PC-9 (cell line): ENCODE measurements around the gene GPR176. TPM values are rescaled to one million over a fixed set of nuclear protein-coding genes. Genes with fewer than 3 reads are reported as not detected.
A peak's percentile ranks its signal among the peaks of the same experiment; 100 is the strongest.

Source experiments
- BruUV-seq: library from RNA; stranded (reverse); fragments of 400-500 nt; replicated peaks from 2 replicates; lab custom pipeline; 2021; lab: Mats Ljungman, UMichigan
- CTCF ChIA-PET: fragments of 300-600 bp; sonication (Branson Sonifier 250); formaldehyde crosslinking; loops from one replicate; lab custom pipeline; 2022; ENCODE audit warnings: antibody characterized with exemption; lab: Charles Lee
- POLR2A ChIA-PET: fragments of 300-600 bp; sonication (Branson Sonifier 250); formaldehyde crosslinking; loops from one replicate; lab custom pipeline; 2022; ENCODE audit warnings: antibody characterized with exemption; ENCODE audit not compliant: unreplicated experiment; lab: Charles Lee
- DNase-seq, 2 experiments: peaks; one replicate each; pipeline versions ENCODE4 v3.0.0 to v3.0.0-alpha.2; 2015 to 2022; ENCODE audit warnings: mixed read lengths in 1 of 2
- H2AFZ ChIP-seq: fragments of 200-600 bp; sonication (generic); 2 replicates; pipeline ENCODE4 v1.8.1; 2017; ENCODE audit warnings: antibody characterized with exemption
- H3F3A ChIP-seq: fragments of 200-600 bp; sonication (generic); 2 replicates; pipeline ENCODE4 v1.8.1; 2017; ENCODE audit warnings: antibody characterized with exemption, mild to moderate bottlenecking, low read depth; ENCODE audit not compliant: insufficient read depth
- H3K27ac ChIP-seq: fragments of 200-600 bp; sonication (generic); 2 replicates; pipeline ENCODE4 v1.6.1; 2016; ENCODE audit warnings: mixed run types
- H3K27me3 ChIP-seq: fragments of 200-600 bp; sonication (generic); 2 replicates; pipeline ENCODE4 v1.6.1; 2016; ENCODE audit warnings: low read depth, mixed run types; ENCODE audit not compliant: insufficient read depth
- H3K36me3 ChIP-seq: fragments of 200-600 bp; sonication (generic); 2 replicates; pipeline ENCODE4 v1.6.1; 2016; ENCODE audit warnings: low read depth, mixed run types
- H3K4me1 ChIP-seq: fragments of 200-600 bp; sonication (generic); replicated peaks from 2 replicates; pipeline ENCODE4 v1.6.1; 2016; ENCODE audit warnings: mixed run types; ENCODE audit not compliant: insufficient read depth
- H3K4me2 ChIP-seq: fragments of 200-600 bp; sonication (generic); 2 replicates; pipeline ENCODE4 v1.6.1; 2017; ENCODE audit warnings: mixed run types
- H3K4me3 ChIP-seq: fragments of 200-600 bp; sonication (generic); 2 replicates; pipeline ENCODE4 v1.6.1; 2016; ENCODE audit warnings: mixed run types
- H3K79me2 ChIP-seq: fragments of 200-600 bp; sonication (generic); 2 replicates; pipeline ENCODE4 v1.6.1; 2017; ENCODE audit warnings: low read depth, mixed run types
- H3K9me2 ChIP-seq: fragments of 200-600 bp; sonication (generic); 2 replicates; pipeline ENCODE4 v1.8.1; 2017; ENCODE audit warnings: mild to moderate bottlenecking; ENCODE audit not compliant: insufficient read depth
- H3K9me3 ChIP-seq: fragments of 200-600 bp; sonication (generic); 2 replicates; pipeline ENCODE4 v1.8.1; 2016; ENCODE audit warnings: low read depth; ENCODE audit not compliant: insufficient read depth
- H4K20me1 ChIP-seq: fragments of 200-600 bp; sonication (generic); 2 replicates; pipeline ENCODE4 v1.8.1; 2017; ENCODE audit not compliant: insufficient read depth
- EZH2 ChIP-seq: fragments of 200-600 bp; sonication (generic); IDR thresholded peaks from 2 replicates; pipeline ENCODE4 v1.8.0; 2017; ENCODE audit warnings: antibody characterized with exemption, low read depth
- intact Hi-C: fragments of 100-400 bp; cut with micrococcal nuclease; formaldehyde crosslinking; loops from one replicate; pipeline ENCODE4 v1.10.0; 2022; ENCODE audit not compliant: unreplicated experiment
- total RNA-seq: library from RNA; stranded (reverse); gene quantifications from 2 replicates; pipeline ENCODE4 v1.2.3, GENCODE V29; 2021
- TF ChIP-seq, protein P1 (sequence below): fragments of 200-600 bp; sonication (generic); conservative IDR thresholded peaks from 2 replicates; pipeline ENCODE4 v1.6.1; 2017; ENCODE audit warnings: mixed run types, antibody characterized with exemption, mild to moderate bottlenecking, moderate library complexity

The GPR176 gene
- total RNA-seq, 1 experiment from 2014 or later, result 4.7 TPM

DNA sequence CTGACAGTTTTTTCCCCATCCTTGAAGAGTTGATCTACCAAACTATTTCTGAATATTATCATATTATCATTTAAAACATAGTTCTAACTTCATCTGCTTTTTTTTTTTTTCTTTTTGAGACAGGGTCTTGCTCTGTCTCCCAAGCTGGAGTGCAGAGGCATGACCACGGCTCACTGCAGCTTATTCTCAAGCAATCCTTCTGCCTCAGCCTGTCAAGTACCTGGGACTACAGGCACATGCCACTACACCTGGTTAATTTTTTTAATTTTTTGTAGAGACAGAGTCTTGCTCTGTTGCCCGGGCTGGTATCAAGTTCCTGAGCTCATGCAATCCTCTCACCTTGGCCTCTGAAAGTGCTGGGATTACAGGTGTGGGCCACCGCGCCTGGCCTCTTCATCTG lies 15.2 kb upstream of the GPR176 start:
- peaks cover 27% of the 10 kb centered on the region for H3K79me2 ChIP-seq
- peak overlapping the region; percentile 84 for H3K4me2 ChIP-seq
- no peaks in the 10 kb centered on the region for H3K36me3 ChIP-seq
- no peak overlapping the region for H3K27ac ChIP-seq
- no peaks in the 10 kb centered on the region for H3K9me3 ChIP-seq
- TF ChIP-seq EZH2, result no peak
- TF ChIP-seq, protein P1, sequence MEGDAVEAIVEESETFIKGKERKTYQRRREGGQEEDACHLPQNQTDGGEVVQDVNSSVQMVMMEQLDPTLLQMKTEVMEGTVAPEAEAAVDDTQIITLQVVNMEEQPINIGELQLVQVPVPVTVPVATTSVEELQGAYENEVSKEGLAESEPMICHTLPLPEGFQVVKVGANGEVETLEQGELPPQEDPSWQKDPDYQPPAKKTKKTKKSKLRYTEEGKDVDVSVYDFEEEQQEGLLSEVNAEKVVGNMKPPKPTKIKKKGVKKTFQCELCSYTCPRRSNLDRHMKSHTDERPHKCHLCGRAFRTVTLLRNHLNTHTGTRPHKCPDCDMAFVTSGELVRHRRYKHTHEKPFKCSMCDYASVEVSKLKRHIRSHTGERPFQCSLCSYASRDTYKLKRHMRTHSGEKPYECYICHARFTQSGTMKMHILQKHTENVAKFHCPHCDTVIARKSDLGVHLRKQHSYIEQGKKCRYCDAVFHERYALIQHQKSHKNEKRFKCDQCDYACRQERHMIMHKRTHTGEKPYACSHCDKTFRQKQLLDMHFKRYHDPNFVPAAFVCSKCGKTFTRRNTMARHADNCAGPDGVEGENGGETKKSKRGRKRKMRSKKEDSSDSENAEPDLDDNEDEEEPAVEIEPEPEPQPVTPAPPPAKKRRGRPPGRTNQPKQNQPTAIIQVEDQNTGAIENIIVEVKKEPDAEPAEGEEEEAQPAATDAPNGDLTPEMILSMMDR, result no peak
- no peak for DNase-seq
- H2AFZ ChIP-seq, result no peak overlapping the region
- H3K27me3 ChIP-seq, result no peaks in the 10 kb centered on the region
- ChIA-PET POLR2A (no interaction called here), CTCF (interaction anchor here (1.1 kb wide), 1 partner anchor 13 kb away, joined by 3 read pairs; no protein-coding TSS in a partner anchor)
- intact Hi-C loops, result loop anchor here (10.0 kb wide), 1 partner anchor 1230 kb away; no protein-coding TSS in a partner anchor
- H3F3A ChIP-seq, result peaks cover 5% of the 10 kb centered on the region; the same call in 1 of the 2 replicates
- no peaks in the 10 kb centered on the region for H4K20me1 ChIP-seq
- H3K9me2 ChIP-seq, result no peaks in the 10 kb centered on the region
- peaks cover 23% of the 10 kb centered on the region for H3K4me1 ChIP-seq
- H3K4me3 ChIP-seq, result peak overlapping the region; percentile 93; the same call in 1 of the 2 replicates
- no TSS peak for BruUV-seq

DNA sequence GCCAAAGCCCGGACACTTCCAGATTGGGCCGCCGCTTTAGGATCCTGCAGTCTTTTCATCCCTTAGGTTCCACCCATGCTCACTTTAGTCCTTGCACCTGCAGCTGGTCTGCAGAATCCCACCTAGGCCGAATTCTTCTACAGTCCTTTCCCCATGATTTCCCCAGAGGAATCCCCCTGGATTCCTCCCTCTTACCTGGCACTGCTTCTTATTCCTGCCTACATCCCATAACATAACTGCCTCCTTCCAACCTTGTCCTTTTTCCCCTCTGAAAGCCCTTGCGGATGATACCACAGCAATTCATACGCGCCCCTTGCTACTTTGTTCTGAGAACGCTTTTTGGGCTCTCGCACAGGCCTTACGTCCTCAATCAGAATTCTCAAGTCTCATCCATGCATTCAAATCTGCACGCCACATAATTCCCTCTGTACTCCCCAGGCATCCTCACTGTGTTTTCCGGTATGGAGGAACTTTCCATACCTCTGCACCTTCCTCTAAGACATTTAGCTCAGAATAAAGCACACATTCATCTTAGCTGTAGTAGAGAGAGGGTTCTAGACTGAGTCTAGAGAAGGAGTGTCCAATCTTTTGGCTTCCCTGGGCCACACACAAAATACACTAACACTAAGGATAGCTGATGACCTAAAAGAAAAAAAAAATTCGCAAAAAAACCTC lies 14.5 kb upstream of the GPR176 start:
- TF ChIP-seq, protein P1, result no peak
- no peak for TF ChIP-seq EZH2
- peak in 1 of 2 experiments; percentile 8 for DNase-seq
- H3K27ac ChIP-seq, result peak overlapping the region; percentile 88
- peaks cover 27% of the 10 kb centered on the region for H3K79me2 ChIP-seq
- TSS peak; percentile 59 for BruUV-seq
- no peaks in the 10 kb centered on the region for H3K27me3 ChIP-seq
- no peaks in the 10 kb centered on the region for H3K9me3 ChIP-seq
- H3K4me1 ChIP-seq, result peaks cover 23% of the 10 kb centered on the region
- peak overlapping the region; percentile 93 for H3K4me3 ChIP-seq
- ChIA-PET CTCF (interaction anchor here (1.1 kb wide), 1 partner anchor 14 kb away, joined by 3 read pairs; no protein-coding TSS in a partner anchor), POLR2A (interaction anchor here (0.6 to 0.7 kb wide), 3 partner anchors 104 to 933 kb away, joined by 3 to 5 read pairs (median 5); no protein-coding TSS in a partner anchor)
- H3K4me2 ChIP-seq, result peak overlapping the region; percentile 84
- no peaks in the 10 kb centered on the region for H3K9me2 ChIP-seq
- H4K20me1 ChIP-seq, result no peaks in the 10 kb centered on the region
- no peaks in the 10 kb centered on the region for H3K36me3 ChIP-seq
- peak overlapping the region; percentile 89 for H2AFZ ChIP-seq
- intact Hi-C loops, result loop anchor here (5.0 to 10.0 kb wide), 2 partner anchors 152 to 1230 kb away; partner anchors contain the start of gene FSIP1
- peaks cover 5% of the 10 kb centered on the region; the same call in 1 of the 2 replicates for H3F3A ChIP-seq

DNA sequence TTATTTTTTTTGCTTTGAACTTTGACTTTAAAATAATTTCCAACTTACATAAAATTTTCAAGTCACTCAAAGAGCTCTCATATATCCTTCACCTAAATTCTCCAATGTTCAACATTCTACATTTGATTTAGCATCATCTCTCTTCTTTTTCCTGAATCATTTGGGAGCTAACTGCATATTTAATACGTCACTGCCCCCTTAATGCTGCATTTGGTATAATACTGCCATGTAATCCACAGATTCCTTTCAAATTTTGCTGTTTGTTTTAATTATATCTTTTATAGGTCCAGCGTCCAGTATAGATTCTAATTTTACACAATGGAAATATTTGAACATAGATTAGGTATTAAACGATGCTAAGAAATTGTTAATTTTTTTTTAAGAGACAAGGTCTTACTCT lies 11.5 kb upstream of the GPR176 start:
- H3F3A ChIP-seq, result peaks cover 5% of the 10 kb centered on the region; the same call in 1 of the 2 replicates
- POLR2A ChIA-PET, result no interaction called here
- H3K27me3 ChIP-seq, result no peaks in the 10 kb centered on the region
- no peak overlapping the region for H2AFZ ChIP-seq
- TF ChIP-seq EZH2, result no peak
- TF ChIP-seq, protein P1, result no peak
- intact Hi-C loops, result loop anchor here (5.0 to 10.0 kb wide), 2 partner anchors 149 to 1227 kb away; partner anchors contain the start of gene FSIP1
- no peaks in the 10 kb centered on the region for H4K20me1 ChIP-seq
- no peak overlapping the region for H3K27ac ChIP-seq
- H3K9me3 ChIP-seq, result no peaks in the 10 kb centered on the region
- CTCF ChIA-PET, result no interaction called here
- no peaks in the 10 kb centered on the region for H3K9me2 ChIP-seq
- no peak overlapping the region for H3K4me3 ChIP-seq
- no TSS peak for BruUV-seq
- peaks cover 18% of the 10 kb centered on the region for H3K79me2 ChIP-seq
- DNase-seq, result no peak
- H3K4me2 ChIP-seq, result no peak overlapping the region
- peaks cover 19% of the 10 kb centered on the region for H3K4me1 ChIP-seq
- no peaks in the 10 kb centered on the region for H3K36me3 ChIP-seq
